IPS-NIHi7 (cell line): ENCODE results near the gene GDI1.

Experiments used
- DNase-seq: peaks from one replicate; pipeline ENCODE4 v3.0.0; 2012; ENCODE audit warnings: mixed read lengths; ENCODE audit errors: extremely low spot score

The GDI1 gene

GRCh38 chrX:154481195-154481594 is 44.2 kb downstream of the GDI1 start:
- no peak for DNase-seq

- DNase-seq, result no peak
These were observed 45.1 kb downstream of the GDI1 start for GRCh38 chrX:154481911-154482601.

- no peak for DNase-seq
These were observed 45.8 kb downstream of the GDI1 start for GRCh38 chrX:154482786-154483185.

GRCh38 chrX:154483325-154483724 is 46.4 kb downstream of the GDI1 start:
- DNase-seq, result no peak

GRCh38 chrX:154484255-154485149 is 47.5 kb downstream of the GDI1 start:
- DNase-seq, result no peak

GRCh38 chrX:154485150-154486051 is 48.4 kb downstream of the GDI1 start:
- DNase-seq, result no peak

GRCh38 chrX:154486052-154486395 is 49.1 kb downstream of the GDI1 start:
- no peak for DNase-seq

GRCh38 chrX:154486396-154487207 is 49.6 kb downstream of the GDI1 start, which contains the start of gene UBL4A:
Gene UBL4A, minus strand, starts transcription at chrX:154486615. Its CDS starts 31 bp downstream, at chrX:154486584.
- DNase-seq, result peak; percentile 44

- no peak for DNase-seq
These were observed 50.8 kb downstream of the GDI1 start for GRCh38 chrX:154487518-154488290.

- no peak for DNase-seq
These were observed 51.6 kb downstream of the GDI1 start for GRCh38 chrX:154488336-154489075.

GRCh38 chrX:154489182-154489581 is 52.2 kb downstream of the GDI1 start:
- DNase-seq, result no peak

GRCh38 chrX:154490021-154490413 is 53.1 kb downstream of the GDI1 start:
- DNase-seq, result no peak

GRCh38 chrX:154490414-154491083 is 53.6 kb downstream of the GDI1 start, which contains the start of gene SLC10A3:
Gene SLC10A3, minus strand, starts transcription at chrX:154490629. Its CDS starts 1,689 bp downstream, at chrX:154488940.
- peak; percentile 90 for DNase-seq
